H1 (cell line): ENCODE measurements around the gene HTRA2. TPM values are rescaled to one million over a fixed set of nuclear protein-coding genes. Genes with fewer than 3 reads are reported as not detected.
A peak's percentile ranks its signal among the peaks of the same experiment; 100 is the strongest.

Experiments
- CTBP2 ChIP-seq: IDR thresholded peaks from 2 replicates; pipeline ENCODE4 v1.7.0; 2011; ENCODE audit warnings: borderline replicate concordance, mild to moderate bottlenecking, moderate library complexity, mixed read lengths, low read length; ENCODE audit not compliant: insufficient read depth, insufficient read length
- KDM1A ChIP-seq: fragments of 200-600, 300-600 bp; sonication (generic); IDR thresholded peaks from 2 replicates; pipeline ENCODE4 v1.7.1; 2016; ENCODE audit warnings: mild to moderate bottlenecking, low read length, borderline replicate concordance
- NRF1 ChIP-seq: IDR thresholded peaks from 2 replicates; pipeline ENCODE4 v1.6.1; 2011; ENCODE audit warnings: mild to moderate bottlenecking, low read depth, low read length, improper control_type of control experiment
- PHF8 ChIP-seq: fragments of 200-600 bp; sonication (generic); conservative IDR thresholded peaks from 2 replicates; pipeline ENCODE4 v1.7.1; 2012; ENCODE audit warnings: low read depth, mild to moderate bottlenecking, inconsistent platforms, low read length, moderate library complexity
- SAP30 ChIP-seq: fragments of 300-600 bp; sonication (generic); IDR thresholded peaks from 2 replicates; pipeline ENCODE4 v1.7.1; 2012; ENCODE audit warnings: low read length, moderate library complexity, mild to moderate bottlenecking, inconsistent platforms; ENCODE audit not compliant: insufficient read depth, insufficient replicate concordance
- SIN3A ChIP-seq, 2 experiments: IDR thresholded peaks in 1 of 2; conservative IDR thresholded peaks in 1 of 2; 2 replicates each; pipeline ENCODE4 v1.6.1; 2011 to 2012; ENCODE audit warnings: low read length in 2 of 2, improper control_type of control experiment in 1 of 2, low read depth in 1 of 2, mild to moderate bottlenecking in 1 of 2
- SIRT6 ChIP-seq: IDR thresholded peaks from one replicate; pipeline ENCODE4 v1.7.1; 2012; ENCODE audit warnings: low read length, inconsistent platforms
- SP4 ChIP-seq: IDR thresholded peaks from 2 replicates; pipeline ENCODE4 v1.6.1; 2012; ENCODE audit warnings: low read length, inconsistent platforms
- SRF ChIP-seq: IDR thresholded peaks from 2 replicates; pipeline ENCODE4 v1.6.1; 2011; ENCODE audit warnings: mild to moderate bottlenecking, low read depth, low read length, moderate library complexity
- TCF12 ChIP-seq: IDR thresholded peaks from 2 replicates; pipeline ENCODE4 v1.6.1; 2011; ENCODE audit warnings: low read depth, mild to moderate bottlenecking, low read length
- ZNF274 ChIP-seq: IDR thresholded peaks from 2 replicates; pipeline ENCODE4 v1.7.0; 2012; ENCODE audit warnings: low read length, borderline replicate concordance; ENCODE audit errors: extremely low read depth
- polyA plus RNA-seq, 7 experiments: library from polyadenylated mRNA; depleted of rRNA in 3 of 7; stranded (reverse) in 5 of 7; unstranded in 2 of 7; fragments of >200 nt in 5 of 7; fragments of 200-250 nt in 2 of 7; gene quantifications; 1 replicate in 5 of 7; 2 replicates in 1 of 7; 4 replicates in 1 of 7; pipeline versions ENCODE4 v1.2.1 to v1.2.3, GENCODE V29; 2011 to 2013; ENCODE audit warnings: missing spikeins in 2 of 7, mixed read lengths in 2 of 7
- total RNA-seq: library from RNA; stranded (reverse); fragmentation: NEBNext Ultra II Directional; extraction: Animal tissue kit (Norgen Biotek cat#: 25700); gene quantifications from 2 replicates; pipeline ENCODE4 v1.2.1, GENCODE V29; 2021

Gene HTRA2
- total and polyA plus RNA-seq, 2 of the 8 experiments (the other 6 are each of a cell fraction or from before 2014, with no cell fraction given), result 21.6 to 37.6 TPM

GRCh38 chr2:74497777-74498499, 31.8 kb upstream of the HTRA2 start (continued):
- TF ChIP-seq KDM1A, result no peak
- TF ChIP-seq PHF8, result no peak
- no peak for TF ChIP-seq NRF1
- no peak for TF ChIP-seq SP4
- peak in 1 of 2 experiments; percentile 27; a peak in 1 of 4 replicates for TF ChIP-seq SIN3A (conservative IDR thresholded peaks at IDR 0.05 in 1 of 2, IDR thresholded peaks at IDR 0.05 in 1 of 2; ENCODE audit: low read depth in 1 of 2, low read length in 2 of 2)
- no peak for TF ChIP-seq TCF12
- TF ChIP-seq SIRT6, result no peak
- TF ChIP-seq ZNF274, result no peak
- no peak for TF ChIP-seq SRF
- no peak for TF ChIP-seq SAP30
- no peak for TF ChIP-seq CTBP2
